ENCODE data around the gene TMPRSS7.
"Not testable (repeated sequence)": the region's sequence is repeated elsewhere in the genome, so short reads cannot be mapped to it uniquely, and the experiment has no call there.

The TMPRSS7 gene

DNA sequence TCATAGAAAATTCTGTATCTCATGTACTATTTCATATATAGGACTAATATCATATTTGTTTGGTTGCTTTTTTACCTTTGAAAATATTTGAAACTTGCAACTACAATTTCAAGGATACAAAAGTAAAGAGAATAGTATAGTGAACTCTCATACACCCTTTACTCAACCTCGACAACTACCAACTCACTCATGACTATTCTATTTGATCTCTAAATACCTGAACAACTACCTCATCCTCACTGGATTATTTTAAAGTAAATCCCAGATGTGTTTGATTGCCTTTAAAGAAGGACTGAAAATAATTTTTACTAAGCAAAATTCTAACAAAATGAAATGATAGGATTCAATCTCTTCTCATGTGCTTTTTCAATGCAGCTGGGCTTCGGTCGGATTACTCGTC is 12.1 kb downstream of the TMPRSS7 start:
- in situ Hi-C loops (cut with HindIII; ENCODE audit: low pct_ligation_motif_present, low pct_unique_long_range_greater_than_20kb, low sequenced_read_pairs), result no loop called here
- DNase-seq, result no peak

- in situ Hi-C loops (cut with HindIII; ENCODE audit: low pct_ligation_motif_present, low pct_unique_long_range_greater_than_20kb, low sequenced_read_pairs), result no loop called here
- DNase-seq, result no peak
Measured at GRCh38 chr3:112047264-112047663, 12.7 kb downstream of the TMPRSS7 start.

- no peak for DNase-seq
- in situ Hi-C loops (cut with HindIII; ENCODE audit: low pct_ligation_motif_present, low pct_unique_long_range_greater_than_20kb, low sequenced_read_pairs), result no loop called here
Measured at GRCh38 chr3:112048911-112049310, 14.4 kb downstream of the TMPRSS7 start.

DNA sequence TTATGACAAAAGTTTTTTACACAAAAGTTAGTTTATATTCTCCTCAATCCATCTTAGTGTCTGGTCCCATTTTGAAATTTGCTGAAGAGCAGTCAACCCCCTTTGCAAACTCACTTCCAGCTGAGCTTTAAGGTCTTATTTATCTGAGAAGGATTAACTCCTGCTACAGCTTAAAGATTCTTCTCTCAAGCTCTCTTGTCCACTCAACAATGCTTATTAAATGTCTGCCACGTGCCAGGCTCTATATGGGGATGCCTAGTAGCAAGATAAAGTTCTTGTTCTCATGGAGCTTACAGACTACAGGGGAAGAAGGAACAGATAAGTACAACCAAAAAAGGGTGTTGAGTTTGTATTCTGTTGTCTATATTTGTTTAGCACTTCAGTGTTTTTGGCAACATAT is 18.7 kb downstream of the TMPRSS7 start:
- in situ Hi-C loops (cut with HindIII; ENCODE audit: low pct_ligation_motif_present, low pct_unique_long_range_greater_than_20kb, low sequenced_read_pairs), result no loop called here
- no peak for DNase-seq

GRCh38 chr3:112056451-112056929 is 22.0 kb downstream of the TMPRSS7 start:
- in situ Hi-C loops (cut with HindIII; ENCODE audit: low pct_ligation_motif_present, low pct_unique_long_range_greater_than_20kb, low sequenced_read_pairs), result no loop called here
- DNase-seq, result no peak

GRCh38 chr3:112059497-112059896 is 25.0 kb downstream of the TMPRSS7 start:
- in situ Hi-C loops (cut with HindIII; ENCODE audit: low pct_ligation_motif_present, low pct_unique_long_range_greater_than_20kb, low sequenced_read_pairs), result no loop called here
- no peak for DNase-seq

GRCh38 chr3:112061152-112061551 is 26.6 kb downstream of the TMPRSS7 start:
- in situ Hi-C loops (cut with HindIII; ENCODE audit: low pct_ligation_motif_present, low pct_unique_long_range_greater_than_20kb, low sequenced_read_pairs), result no loop called here

DNA sequence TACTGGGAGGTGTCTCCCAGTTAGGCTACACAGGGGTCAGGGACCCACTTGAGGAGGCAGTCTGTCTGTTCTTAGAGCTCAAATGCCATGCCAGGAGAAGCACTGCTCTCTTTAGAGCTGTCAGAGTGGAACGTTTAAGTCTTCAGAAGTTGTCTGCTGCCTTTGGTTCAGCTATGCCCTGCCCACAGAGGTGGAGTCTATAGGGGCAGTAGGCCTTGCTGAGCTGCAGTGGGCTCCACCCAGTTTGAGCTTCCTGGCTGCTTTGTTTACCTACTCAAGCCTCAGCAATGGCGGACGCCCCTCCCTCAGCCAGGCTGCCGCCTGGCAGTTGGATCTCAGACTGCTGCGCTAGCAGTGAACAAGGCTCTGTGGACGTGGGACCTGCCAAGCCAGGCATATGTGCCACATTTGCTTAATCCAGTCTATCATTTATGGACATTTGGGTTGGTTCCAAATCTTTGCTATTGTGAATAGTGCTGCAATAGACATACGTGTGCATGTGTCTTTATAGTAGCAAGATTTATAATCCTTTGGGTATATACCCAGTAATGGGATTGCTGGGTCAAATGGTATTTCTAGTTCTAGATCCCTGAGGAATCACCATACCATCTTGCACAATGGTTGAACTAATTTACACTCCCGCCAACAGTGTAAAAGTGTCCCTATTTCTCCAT is 38.0 kb downstream of the TMPRSS7 start:
- DNase-seq; in situ Hi-C loops (cut with HindIII; ENCODE audit: low pct_ligation_motif_present, low pct_unique_long_range_greater_than_20kb, low sequenced_read_pairs): not testable (repeated sequence)

More at GRCh38 chr3:112061152-112061551, 26.6 kb downstream of the TMPRSS7 start:
- DNase-seq, result peak; percentile 62

GRCh38 chr3:112074006-112074405 is 39.5 kb downstream of the TMPRSS7 start:
- peak; percentile 41 for DNase-seq
- in situ Hi-C loops (cut with HindIII; ENCODE audit: low pct_ligation_motif_present, low pct_unique_long_range_greater_than_20kb, low sequenced_read_pairs), result no loop called here

- DNase-seq, result peak; percentile 90
- in situ Hi-C loops (cut with HindIII; ENCODE audit: low pct_ligation_motif_present, low pct_unique_long_range_greater_than_20kb, low sequenced_read_pairs), result no loop called here
Measured at GRCh38 chr3:112074616-112075497, 40.3 kb downstream of the TMPRSS7 start.

DNA sequence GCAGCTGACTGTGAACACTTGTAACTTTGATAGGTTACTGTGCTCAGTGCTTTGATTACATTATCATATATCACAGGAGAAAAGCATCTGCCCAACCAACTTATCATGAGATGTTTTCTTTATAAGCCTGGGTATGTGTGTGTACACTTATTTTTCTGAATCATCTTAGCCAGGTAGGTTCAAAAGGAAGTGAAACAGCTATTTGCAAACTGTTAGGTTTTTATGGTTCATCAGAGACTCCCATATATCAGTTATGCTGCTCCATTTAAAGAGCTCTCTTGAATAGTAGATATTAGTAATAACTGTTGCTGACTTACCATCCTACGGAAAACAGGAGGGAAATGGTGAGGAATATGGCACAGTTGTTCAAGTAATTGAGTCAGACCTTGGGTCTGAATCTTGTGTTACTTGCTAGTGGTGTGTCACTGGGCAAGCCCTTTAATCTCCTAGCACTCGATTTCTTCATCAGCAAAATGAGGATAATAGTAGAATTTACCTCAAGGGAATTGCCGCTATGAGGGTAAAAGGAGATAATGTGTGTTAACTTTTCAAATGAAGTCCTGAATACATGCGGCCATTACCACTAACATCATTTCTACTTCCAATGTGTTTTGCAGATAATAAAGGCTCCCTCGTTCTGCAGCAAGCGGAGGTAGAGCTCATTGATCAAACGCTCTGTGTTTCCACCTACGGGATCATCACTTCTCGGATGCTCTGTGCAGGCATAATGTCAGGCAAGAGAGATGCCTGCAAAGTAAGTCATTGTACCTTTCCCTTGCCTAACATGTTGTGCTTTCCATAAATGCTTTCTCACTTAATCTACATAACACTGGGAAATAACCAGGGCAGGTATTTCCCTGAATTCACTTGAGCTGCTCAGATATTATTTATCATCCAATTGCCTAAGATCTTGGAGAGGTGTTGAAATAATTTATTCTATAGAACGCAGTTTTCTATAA is 43.9 kb downstream of the TMPRSS7 start:
- in situ Hi-C loops (cut with HindIII; ENCODE audit: low pct_ligation_motif_present, low pct_unique_long_range_greater_than_20kb, low sequenced_read_pairs), result no loop called here
- DNase-seq, result no peak

DNA sequence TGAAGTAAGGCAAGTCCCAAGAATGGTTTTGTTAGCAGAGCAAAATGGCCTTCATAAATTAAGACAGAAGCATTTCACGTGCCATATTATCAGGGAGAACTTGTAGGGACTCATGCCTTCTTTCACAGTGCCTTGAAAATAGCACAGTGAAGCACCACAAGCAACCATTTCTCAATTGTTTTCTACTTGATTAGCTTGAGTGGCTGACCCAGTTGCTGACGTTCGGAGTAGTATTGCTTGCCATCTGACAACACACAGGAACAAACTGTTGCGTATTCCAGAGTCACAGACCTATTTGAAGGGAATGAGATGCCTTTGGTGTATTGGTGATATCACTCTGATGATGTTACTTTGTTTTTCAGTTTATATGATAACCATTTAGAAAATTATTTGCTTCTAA is 48.7 kb downstream of the TMPRSS7 start:
- DNase-seq, result no peak
- in situ Hi-C loops (cut with HindIII; ENCODE audit: low pct_ligation_motif_present, low pct_unique_long_range_greater_than_20kb, low sequenced_read_pairs), result no loop called here

DNA sequence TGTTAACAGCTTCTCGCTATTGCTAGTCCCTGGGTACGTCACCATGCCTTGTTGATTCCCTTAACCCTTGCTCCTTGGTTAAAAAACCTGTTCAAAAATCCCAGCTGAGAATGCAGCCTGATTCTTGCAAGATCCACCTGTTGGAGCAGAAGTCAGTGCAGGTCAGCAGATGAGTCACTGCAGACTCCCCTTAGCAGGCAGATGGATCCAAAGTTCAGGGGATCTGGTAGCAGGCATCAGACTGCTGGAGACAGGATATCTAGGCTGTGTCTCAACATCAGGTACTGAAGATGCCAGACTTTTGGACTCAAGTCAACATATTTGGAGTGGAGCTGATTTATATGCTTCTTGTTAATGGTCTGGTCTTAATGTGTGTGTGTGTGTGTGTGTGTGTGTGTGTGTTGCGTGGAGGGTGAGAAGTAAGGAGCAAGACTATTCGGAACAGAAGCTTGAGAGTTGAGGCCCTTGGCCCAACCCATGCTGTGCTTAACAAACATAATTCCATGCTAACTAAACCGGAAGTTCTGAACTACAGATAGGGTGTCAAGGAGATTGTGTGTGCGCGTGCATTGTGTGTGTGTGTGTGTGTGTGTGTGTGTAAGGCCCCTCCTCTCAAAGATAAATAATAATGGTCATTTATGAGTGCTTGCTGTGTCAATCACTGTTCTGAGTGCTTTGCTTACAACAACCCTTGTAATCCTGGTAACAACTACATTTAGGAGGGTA is 50.6 kb downstream of the TMPRSS7 start:
- no peak for DNase-seq
- in situ Hi-C loops (cut with HindIII; ENCODE audit: low pct_ligation_motif_present, low pct_unique_long_range_greater_than_20kb, low sequenced_read_pairs), result no loop called here

- in situ Hi-C loops (cut with HindIII; ENCODE audit: low pct_ligation_motif_present, low pct_unique_long_range_greater_than_20kb, low sequenced_read_pairs), result no loop called here
- no peak for DNase-seq
Measured at GRCh38 chr3:112085735-112086075, 51.2 kb downstream of the TMPRSS7 start.

DNA sequence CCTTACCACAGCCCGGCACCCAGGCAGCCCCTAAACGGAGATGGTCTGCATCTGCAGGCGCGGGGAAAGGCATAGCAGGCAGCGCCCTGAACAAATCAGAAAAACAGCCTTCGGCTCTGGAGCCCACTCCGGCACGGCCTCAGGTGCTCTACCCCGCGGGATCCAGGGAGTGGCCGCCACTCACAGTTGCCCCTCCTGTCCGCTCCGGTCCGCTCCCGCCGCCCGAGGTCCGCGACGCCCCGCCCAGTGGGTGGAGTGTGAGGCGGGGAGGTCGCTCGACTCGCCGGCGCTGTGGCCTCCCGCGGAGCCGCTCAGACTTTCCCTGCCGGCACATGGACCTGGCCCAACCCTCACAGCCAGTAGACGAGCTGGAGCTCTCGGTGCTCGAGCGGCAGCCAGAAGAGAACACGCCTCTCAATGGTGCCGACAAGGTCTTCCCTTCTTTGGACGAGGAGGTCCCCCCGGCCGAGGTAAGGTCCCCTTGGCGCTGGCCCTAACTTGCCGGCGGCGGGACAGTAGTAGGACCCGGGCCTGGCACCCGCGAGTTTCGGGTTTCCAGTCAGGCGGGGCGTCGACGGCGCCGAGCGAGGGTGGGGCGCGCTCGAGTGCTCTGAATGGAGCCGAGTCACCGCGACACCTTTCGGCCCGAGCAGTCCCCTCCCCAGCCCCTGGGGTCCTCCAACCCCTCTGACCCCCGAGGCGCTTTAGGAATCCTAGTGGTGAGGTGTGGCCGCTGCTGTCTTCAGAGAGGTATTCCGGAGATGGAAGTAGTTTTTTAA is 51.7 kb downstream of the TMPRSS7 start, which contains the start of gene C3orf52:
Gene C3orf52, plus strand, starts transcription at position 314 of the 779 bp plus-strand sequence. Its CDS starts 19 bp downstream, at position 333.
- in situ Hi-C loops (cut with HindIII; ENCODE audit: low pct_ligation_motif_present, low pct_unique_long_range_greater_than_20kb, low sequenced_read_pairs), result no loop called here
- peak; percentile 86 for DNase-seq

DNA sequence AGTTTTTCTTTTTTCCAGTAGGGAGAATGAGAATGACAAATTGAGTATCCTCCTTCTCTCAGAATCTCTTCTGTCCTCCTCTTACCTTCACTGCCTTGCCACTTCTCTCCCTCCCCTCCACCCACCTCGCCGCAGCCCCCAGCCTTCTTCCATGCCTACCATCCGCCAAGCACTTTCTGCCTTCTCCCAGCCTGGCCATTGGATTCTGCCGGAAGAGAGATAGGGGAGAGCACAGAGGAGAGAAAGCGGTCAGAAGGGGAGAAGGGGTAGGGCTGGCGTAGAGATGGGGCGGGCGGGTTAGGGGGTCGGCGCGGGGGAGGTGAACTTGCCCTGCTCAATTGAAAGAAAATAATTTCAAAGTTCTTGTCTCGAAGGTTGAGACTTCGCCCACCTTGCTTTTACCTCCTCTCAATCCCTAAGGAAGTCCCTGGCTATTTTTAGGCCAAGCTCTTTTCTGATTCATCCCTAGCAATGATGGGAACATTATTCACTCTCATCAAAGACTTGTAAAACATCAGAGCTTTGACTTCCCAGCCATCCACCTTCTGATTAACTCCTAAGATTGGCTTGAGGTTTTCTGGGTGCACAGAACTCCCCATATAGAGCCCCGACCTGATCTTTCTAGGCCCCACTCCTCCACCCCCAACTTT is 52.5 kb downstream of the TMPRSS7 start:
- DNase-seq, result peak; percentile 36
- in situ Hi-C loops (cut with HindIII; ENCODE audit: low pct_ligation_motif_present, low pct_unique_long_range_greater_than_20kb, low sequenced_read_pairs), result no loop called here

GRCh38 chr3:112087746-112088145 is 53.2 kb downstream of the TMPRSS7 start:
- no peak for DNase-seq
- in situ Hi-C loops (cut with HindIII; ENCODE audit: low pct_ligation_motif_present, low pct_unique_long_range_greater_than_20kb, low sequenced_read_pairs), result no loop called here
